ENCODE measurements around the gene HOXA11.

The HOXA11 gene

DNA sequence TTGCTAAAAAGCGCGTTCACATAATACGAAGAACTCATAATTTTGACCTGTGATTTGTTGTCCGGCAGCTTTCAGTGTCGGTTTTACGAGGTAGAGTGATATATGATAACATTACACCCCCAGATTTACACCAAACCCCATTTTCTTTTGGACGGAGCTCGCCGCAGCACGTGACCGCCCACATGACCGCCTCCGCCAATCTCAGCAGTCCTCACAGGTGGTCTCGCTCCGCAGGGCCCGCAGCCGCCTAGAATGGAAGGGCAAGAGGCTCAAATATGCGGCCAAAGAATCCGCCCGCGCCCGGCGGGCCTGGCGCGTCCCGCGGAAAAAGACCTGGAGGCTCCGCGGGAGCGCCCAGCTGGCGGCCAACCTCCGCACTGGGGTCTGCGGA lies 28.5 kb downstream of the HOXA11 start, which contains the start of gene HOXA7:
Gene HOXA7, minus strand, starts transcription at position 168 of the 391 bp plus-strand sequence. Its CDS starts 130 bp downstream, at position 38.
- FAIRE-seq = peak; percentile 92

DNA sequence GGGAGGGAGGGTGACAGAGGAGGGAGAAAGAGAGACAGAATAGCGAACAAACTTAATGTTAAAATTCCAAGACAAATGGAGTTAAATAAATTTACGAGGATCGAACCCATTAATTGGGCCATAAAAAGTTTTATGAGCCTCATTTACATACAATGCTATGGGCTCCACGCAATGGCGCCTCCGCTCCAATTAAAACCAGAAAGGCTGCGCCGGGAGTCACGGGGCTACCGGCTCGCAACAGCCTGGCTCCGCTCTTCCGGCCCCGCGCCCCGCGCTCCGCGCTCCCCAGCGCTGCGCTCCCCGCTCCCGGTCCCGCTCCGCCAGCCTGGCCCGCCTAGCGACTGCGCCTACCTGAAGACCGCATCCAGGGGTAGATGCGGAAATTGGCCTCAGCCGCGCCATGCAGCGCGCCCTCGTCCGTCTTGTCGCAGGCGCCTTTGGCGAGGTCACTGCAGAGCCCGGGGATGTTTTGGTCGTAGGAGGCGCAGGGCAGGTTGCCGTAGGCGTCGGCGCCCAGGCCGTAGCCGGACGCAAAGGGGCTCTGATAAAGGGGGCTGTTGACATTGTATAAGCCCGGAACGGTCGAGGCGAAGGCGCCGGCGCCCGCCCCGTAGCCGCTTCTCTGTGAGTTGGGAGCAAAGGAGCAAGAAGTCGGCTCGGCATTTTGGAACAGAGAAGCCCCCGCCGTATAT lies 29.1 kb downstream of the HOXA11 start:
- peak; percentile 88 for FAIRE-seq

DNA sequence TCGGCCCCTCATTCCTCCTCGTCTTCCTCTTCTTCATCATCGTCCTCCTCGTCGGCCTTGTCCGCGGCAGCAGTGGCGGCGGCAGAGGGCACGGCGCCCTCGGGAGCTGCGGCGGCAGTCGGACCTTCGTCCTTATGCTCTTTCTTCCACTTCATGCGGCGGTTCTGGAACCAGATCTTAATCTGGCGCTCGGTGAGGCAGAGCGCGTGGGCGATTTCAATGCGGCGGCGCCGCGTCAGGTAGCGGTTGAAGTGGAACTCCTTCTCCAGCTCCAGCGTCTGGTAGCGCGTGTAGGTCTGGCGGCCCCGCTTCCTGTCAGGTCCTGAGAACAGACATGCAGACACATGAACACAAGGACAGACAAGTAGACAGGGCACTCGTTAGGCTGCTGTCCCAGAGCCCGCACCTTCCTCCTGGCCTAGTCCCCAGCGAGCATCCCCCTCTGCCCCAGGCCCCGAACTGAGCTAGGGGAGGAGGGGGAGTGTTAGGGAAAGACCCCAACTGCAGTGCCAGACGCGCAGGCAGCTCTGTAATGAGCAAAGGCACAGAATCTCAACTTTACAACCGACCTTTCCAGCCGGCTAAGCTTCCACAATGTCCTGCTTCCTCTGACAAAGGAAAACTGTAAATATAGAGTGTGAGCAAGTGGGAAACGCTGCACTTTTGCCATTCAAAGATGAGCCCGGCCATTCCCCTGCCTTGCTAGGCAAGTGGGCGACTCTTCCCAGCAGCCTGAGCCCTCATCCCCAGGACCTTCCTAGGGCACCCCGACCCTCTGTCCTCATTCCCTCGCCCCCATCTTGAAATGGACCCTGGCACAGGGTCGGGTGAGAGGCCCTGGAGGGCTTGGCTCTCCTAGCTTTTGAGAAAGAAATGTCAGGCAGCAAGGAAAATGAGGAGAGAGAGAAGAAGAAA lies 29.9 kb downstream of the HOXA11 start:
- FAIRE-seq = peak; percentile 27

DNA sequence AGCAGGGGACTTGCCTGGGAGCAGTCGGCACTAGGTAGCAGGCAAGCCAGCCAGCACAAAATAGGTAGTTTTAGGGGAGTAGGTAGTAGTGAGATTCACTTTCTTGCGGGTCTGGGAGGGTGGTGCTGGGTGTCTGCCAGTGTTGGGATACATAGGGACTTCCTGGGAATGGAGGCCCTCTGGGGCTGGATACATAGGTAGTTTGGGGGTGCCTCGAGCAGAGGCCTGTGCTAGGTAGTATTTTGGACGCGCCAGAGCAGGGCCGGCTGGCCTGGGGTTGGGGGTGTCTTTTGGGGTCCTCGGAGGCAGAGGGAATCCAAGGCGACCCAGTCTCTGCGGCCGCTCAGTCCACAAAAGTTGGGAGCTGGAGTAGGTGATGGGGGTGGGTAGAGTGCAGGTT lies 30.7 kb downstream of the HOXA11 start:
- FAIRE-seq = no peak

DNA sequence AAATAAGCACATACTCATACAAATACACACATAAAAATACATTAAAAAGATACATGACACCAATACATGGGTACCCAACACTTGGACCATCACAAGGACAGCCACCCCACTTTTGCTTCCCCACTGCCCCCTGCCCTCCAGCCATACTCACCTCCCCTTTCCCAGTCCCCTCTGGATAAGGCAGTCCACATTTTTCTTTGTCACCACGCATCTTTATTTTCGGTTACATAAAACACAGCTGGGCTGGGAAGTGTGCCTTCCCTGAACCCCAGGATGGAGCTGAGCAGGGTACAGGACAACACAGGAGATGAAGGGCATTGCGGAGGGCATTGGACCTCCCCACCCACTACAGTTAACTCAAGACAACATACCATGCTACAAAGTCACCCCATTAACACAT lies 31.5 kb downstream of the HOXA11 start:
- no peak for FAIRE-seq

DNA sequence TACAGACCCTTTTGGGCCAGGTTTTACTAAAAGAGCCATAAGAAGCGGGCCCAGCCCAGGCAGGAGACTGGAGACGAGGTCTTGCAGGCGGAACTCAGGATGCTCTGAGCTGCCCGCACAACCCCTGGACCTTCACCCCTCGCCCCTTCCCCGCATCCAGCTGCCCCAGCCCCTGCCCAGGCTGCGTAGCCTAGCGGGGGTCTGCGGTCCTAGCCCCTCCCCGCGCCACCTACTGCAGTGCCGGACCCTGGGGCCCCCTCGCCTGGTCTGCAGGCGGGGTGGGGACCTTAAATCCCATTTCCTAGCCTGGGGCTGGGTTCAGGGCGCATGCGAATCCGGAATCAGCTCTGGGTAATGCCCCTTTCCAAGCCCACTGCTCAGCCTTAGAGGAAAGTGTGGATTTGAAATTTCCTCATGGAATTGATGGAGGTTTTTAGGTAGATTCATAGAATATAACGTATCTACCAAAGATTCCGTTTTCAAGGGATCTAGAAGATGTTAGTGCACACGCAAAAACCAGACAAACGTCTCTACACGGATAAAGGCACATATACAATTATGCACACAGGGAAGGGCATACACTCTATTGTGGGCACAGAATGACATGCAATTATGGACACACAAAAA lies 32.1 kb downstream of the HOXA11 start:
- FAIRE-seq = peak; percentile 49

DNA sequence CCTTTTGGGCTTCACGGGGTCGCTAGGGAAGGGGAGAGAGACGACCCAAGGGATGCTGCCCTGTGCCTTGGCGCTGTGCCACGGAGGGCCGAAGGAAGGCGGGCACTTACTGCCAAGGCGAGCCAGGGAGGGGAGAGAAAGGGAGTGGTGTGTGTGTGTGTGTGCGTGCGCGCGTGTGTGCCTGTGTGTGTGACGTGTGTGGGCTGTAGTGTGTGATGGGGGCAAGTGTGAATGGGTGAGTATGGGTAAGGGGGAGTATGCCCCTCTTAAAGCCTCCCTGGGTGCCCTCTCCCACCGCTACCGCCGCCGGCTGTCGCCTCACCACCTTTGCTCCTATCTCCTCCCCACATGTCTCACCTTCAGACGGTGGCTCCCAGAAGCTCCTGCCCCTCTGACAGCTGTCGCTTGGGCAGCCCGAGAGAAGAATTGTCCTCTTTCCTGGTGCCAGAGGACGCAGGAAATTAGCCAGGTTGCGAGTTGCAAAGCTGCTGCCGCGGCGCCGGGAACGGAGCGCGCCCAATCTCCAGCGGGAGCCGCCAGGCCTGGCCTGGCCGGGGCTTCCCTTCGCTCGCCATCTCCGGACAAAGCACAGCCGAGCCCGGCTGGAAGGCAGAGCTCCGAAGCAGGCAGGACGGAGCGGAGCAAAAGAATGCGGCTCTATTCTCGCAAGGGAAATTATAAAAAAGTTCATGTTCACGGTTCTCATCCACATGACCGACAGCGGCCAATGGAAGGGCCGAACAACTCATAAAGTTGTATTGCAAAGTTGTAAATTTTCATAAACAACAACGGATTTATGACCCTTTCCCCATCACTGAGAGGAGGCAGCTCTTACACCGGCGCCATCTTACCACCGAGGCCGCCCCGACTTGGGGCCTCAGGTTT lies 32.9 kb downstream of the HOXA11 start, which contains the start of gene HOXA3:
Gene HOXA3, minus strand, starts transcription at position 653 of the 885 bp plus-strand sequence. CDS start 41,943 bp downstream, outside the sequence.
- FAIRE-seq = peak; percentile 98

DNA sequence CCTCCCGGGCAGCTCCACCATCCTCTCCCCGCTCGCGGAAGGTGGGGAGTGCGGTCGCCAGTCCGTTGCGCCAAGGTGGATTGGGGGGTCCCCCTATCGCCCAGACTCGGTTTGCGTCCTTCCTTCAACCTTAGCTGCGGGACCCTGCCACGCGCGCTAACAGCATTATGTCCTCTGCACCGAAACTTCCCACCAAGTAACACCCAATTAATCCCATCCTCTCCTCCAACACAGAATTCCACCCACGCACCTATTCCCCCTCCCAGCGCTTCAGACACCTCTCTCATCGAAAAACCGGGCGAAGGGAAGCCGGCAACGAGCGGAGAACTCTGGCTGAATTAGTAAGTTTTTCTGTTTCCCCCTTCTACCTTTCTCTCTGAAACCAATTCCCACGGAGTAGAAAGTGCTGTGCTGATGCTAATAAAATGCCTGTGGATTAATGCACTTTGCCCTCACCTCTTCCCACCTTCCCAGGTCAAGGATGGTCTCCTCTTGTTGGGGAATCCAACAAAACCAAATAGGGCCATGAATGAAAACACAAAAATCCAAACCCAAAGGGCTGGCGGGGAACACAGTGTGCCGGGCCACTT lies 33.6 kb downstream of the HOXA11 start:
- no peak for FAIRE-seq

DNA sequence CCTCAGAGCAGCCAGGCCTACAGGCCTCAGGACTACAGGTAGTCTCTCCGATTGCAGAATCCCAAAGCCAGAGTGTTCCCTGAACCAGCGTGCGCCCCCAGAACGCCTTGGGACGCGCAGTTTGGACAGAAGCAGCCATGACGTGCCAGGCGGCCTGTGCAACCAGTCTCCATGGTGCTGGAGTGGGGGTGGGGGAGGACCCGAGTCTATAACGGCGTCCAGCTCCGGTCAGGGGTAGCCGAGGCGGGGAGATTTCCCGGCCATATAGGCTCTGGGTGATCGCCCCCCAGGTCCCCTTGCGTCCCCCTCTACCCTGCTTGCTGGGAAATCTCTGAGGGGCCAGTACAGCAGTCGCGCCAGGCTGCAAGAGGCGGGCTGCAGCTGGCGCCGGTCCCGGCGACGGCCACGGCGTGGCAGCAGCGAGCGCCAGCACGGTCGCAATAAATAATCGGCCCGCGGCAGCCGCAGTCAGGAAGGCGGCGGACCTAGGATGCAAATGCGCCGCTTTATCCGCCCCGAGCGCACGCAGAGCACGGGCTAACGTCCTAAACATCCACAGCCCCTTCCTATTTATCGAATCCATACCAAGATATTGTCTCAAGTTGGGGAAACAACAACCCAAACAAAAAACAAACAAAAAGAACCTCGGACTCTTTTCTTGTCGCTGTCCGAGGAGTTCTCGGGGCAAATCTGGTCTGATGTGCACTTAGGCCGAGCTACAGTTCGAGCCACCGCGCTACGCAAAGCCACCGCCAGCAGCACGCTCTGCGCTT lies 34.3 kb downstream of the HOXA11 start:
- FAIRE-seq = peak; percentile 80

DNA sequence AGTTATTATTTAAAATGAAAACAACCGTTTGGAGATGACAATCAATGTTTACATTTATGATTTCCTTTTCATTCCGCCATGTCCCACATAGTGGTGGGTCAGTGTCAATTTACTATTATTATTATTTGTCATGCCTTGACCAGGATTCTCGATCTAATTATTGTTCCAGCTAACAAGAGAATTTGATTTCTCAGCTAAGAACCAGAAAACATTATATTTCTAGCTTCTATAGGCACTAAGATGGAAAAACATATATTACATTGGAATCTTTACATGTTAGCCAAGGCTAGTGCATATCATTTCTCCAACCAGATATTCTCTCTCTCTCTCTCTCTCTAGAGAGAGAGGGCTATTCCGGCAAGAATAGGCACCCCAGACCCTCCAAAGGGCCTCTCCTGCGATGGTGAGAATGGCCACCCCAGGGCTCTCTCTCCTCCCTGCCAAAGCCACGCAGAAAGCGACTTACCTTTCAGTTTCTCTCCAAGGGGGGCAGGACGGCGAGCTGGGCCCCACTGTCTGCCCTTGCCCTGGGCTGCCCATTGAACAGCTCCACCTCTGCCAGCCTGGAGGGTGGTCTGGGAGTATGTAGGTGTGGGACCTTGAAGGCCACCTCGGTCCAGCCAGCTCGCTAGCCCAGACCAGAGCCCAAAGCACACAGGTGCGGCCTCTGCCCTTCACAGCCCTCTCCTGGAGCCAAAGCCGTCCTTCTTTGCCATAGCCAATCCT lies 35.0 kb downstream of the HOXA11 start:
- no peak for FAIRE-seq

DNA sequence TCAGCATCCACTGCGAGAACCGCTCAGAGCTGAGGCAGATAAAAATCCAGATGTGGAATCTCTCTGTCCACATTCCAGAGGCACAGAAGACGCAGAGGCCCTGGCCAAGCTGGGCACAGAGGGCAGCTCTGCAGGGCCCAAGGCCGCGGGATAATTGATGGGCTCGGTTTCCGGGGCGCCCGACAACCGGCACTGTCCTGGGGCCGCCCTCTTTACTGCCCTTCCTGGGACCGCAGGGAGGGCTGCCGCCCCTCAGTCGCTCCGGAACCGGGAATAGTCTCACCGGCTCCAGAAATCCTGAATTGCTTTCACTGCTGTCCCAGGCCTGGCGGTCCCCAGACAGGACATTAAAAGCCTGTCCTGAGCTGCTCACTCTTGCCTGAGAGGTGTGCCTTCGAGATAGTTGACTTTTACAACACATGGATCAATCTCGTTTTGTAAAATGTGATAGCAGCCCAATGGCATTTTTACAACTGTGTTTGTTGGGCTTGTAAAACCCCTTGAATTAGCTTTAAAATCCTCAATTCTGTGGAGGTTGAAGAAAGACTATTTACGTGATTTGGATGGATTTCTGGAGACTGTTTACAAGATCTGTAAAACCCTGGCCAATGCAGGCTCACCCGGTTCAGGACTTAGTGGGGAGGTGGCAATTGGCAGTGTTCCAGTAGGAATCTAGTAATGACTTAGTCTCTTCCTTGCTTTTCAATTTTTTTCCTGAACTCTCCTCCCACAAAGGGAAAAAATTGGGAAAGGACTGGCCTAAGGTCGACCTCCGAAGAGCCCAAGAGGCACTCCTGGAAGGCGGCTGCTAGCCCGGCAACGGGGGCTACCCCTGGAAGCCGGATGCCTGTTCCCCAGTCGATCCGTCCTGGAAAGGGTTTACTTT lies 36.0 kb downstream of the HOXA11 start:
- peak; percentile 71 for FAIRE-seq

DNA sequence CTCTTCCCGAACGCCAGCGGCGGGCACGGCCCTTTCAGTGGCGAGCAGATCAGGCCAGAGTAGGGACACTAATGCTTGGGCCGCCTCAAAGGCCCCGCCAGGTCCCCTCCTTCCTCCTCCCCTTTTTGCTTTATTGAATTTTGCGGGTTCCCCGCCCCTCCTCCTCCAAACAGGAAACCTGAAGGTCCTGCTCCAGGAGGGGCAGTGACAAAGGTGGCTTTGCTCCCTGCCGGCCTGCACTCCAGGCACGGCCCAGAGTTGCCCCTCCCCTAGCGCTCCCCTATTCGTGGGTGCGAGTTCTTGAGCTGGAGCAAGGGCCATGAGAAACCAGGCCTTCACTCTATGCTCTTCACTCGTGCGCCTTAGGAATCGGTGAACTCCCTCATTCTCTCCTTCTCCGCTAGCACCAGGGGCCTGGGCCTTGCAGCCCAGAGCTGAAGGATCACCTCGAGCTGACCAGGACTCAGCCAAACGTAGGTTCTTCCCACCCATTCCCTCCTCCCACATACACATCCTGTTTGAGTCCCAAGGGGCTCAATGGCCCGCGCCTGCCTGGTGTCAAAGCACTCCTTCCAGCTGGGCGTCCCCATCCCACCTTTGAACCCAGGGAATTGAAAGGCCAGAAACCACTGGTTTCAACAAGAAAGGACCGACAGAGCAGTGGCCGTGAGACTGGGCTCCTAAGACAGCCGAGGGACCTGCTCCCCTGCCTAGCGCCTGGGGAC lies 36.8 kb downstream of the HOXA11 start:
- FAIRE-seq = no peak

DNA sequence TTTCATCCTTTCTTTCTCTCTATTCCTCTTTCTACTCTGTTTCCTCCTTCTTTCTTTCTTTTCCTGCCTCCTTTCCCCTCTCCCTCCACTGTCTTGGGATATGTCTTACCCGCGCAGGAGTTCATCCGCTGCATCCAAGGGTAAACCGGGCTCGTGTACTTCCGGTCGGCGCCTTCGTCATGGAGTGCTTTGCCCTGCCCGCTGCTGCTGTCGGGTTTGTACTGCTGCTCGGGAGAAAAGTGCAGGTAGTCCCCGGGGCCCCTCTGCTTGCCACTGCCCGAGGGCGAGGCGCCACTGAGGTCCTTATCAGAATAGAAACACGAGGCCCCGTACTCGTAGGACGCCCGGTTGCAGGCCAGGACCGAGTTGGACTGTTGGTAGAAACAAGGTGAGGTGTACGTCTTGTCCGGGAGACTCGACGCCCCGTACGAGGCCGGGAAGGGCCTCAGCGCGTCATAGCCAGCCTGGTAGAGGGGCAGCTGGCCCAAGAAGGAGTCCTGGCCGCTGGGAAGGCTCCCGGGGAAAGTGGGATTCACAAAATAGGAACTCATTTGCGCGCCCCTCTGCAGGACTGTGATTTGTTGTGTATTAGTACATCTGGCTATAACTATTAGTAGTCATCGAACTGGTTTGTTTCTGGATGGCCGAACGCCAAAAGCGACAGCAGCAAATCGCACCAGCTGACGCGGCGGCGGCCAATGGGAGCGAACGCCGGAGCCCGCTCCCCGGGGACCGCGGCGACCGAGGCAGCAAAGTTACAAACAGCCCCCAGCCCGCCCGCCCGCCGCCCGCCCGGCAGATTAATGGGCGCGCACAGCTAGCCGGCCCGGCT lies 37.6 kb downstream of the HOXA11 start, which contains the start of gene HOXA6:
Gene HOXA6, minus strand, starts transcription at position 576 of the 832 bp plus-strand sequence. Its CDS starts 25 bp downstream, at position 551.
- no peak for FAIRE-seq

DNA sequence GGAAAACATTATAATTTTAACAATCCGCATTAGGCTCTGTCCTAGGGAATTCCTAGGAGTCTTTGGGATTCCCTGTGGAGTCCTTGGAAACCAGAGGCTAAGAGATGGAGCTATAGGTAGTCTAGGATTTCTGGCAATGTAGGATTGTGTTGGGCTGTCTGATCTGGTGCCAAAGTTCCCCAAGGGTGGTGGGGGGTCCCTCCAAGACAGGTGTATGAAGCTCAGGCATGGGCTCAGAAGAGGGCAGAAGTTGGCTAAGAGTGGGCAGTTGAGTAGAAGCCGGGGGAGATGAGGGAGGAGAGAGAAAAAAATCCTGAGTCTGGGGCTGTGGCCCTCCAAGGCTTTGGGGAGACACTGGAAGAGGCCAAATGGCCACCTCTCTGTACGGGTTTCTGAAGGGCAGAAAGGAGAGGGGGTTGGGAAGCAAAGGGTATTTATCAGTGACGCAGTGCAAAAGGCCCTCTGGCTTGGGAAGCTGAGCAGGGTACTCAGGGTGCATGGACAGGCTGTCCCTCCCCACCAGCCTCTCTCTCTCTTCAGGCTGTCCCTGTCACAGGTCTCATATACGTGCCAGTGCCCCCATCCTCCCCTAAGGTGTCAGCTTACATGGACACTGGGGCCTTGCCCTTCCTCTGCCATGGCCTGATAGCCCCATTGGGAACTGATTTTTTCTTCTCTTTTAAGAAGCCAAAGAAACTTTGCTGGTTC lies 38.4 kb downstream of the HOXA11 start:
- FAIRE-seq = no peak

DNA sequence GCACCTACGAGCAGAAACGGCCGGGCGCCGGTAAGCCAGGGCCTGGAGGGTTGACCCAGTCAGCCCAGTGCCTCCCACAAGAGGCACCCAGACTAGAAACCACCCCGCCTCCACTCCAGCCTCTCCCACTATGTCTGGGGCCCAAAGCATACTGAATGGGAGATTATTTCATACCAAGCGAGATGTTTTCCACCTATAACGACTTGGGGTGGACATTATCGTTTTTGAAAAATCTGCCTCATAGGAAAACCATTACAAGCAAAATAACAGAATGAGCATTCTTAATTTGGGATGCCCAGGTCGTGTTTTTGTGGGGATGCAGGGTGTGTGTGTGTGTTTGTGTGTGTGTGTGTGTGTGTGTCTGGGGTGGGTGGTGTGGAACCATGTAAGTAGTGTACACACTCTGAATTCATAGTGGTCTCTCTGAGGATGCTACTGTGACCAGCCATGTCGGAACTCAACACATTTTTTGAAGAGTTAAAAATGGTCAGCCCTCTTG lies 39.1 kb downstream of the HOXA11 start:
- no peak for FAIRE-seq

DNA sequence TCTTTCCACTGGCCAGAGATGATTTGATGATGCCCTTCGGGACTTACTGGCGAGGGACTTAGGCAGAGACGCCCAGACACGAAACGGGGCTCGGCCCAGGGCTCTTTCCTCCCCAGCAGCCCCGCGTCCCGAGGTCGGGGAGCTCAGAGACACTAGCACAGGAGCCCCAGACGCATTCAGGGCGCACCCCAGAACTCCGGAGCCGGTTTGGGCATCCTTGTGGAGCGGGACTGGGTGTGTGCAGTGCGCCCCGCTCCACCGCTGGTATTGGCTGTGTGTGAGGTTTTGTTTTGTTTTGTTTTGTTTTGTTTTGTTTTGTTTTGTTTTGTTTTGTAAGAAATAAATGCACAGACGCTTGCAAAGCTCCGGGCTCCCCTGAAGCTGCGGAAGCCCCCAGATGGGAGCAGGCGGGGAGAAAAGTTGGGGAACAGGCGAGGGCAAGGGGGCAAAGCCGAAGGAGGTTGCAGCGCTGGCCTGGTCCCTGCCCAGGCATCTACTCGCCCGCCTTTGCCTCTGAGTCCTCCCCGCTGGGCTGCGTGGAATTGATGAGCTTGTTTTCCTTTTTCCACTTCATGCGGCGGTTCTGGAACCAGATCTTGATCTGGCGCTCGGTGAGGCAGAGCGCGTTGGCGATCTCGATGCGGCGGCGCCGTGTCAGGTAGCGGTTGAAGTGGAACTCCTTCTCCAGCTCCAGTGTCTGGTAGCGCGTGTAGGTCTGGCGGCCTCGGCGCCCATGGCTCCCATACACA lies 39.7 kb downstream of the HOXA11 start:
- no peak for FAIRE-seq

Measured in G401.6 (cell line).